Mesenchymal stem cell (in vitro differentiated cells and primary cell): ENCODE data around the gene CARD8.

Source experiments
- DNase-seq: peaks from one replicate; pipeline ENCODE4 v3.0.0-alpha.2; 2013
- H2AFZ ChIP-seq: one replicate; pipeline ENCODE4 v1.6.1; 2013; ENCODE audit warnings: low read depth, mild to moderate bottlenecking, control low read depth, inconsistent platforms, low read length, moderate library complexity
- H2AK5ac ChIP-seq: 2 replicates; pipeline ENCODE4 v1.6.1; 2013; ENCODE audit warnings: low read length, moderate library complexity, mild to moderate bottlenecking, inconsistent platforms; ENCODE audit not compliant: severe bottlenecking
- H2BK120ac ChIP-seq: one replicate; pipeline ENCODE4 v1.6.1; 2013; ENCODE audit warnings: low read depth, mild to moderate bottlenecking, inconsistent platforms, low read length, moderate library complexity
- H2BK12ac ChIP-seq, 2 experiments: one replicate each; pipeline ENCODE4 v1.6.1; 2013; ENCODE audit warnings: inconsistent platforms in 2 of 2, low read length in 2 of 2, mild to moderate bottlenecking in 2 of 2, moderate library complexity in 2 of 2, control low read depth in 1 of 2
- H2BK15ac ChIP-seq: one replicate; pipeline ENCODE4 v1.6.1; 2013; ENCODE audit warnings: mild to moderate bottlenecking, low read depth, inconsistent platforms; ENCODE audit not compliant: poor library complexity, severe bottlenecking
- H2BK5ac ChIP-seq: 2 replicates; pipeline ENCODE4 v1.6.1; 2013; ENCODE audit warnings: low read depth, mild to moderate bottlenecking, low read length, control low read depth, inconsistent platforms; ENCODE audit not compliant: poor library complexity, severe bottlenecking
- H3K14ac ChIP-seq, 2 experiments: one replicate each; pipeline ENCODE4 v1.6.1; 2013; ENCODE audit warnings: inconsistent platforms in 2 of 2, low read length in 2 of 2, control low read depth in 1 of 2, mild to moderate bottlenecking in 1 of 2, moderate library complexity in 1 of 2
- H3K18ac ChIP-seq, 2 experiments: one replicate each; pipeline ENCODE4 v1.6.1; 2013; ENCODE audit warnings: inconsistent platforms in 2 of 2, low read length in 2 of 2, control low read depth in 1 of 2, low read depth in 1 of 2, mild to moderate bottlenecking in 1 of 2
- H3K23ac ChIP-seq, 2 experiments: one replicate each; pipeline ENCODE4 v1.6.1; 2013; ENCODE audit warnings: inconsistent platforms in 2 of 2, low read length in 2 of 2, mild to moderate bottlenecking in 2 of 2, moderate library complexity in 2 of 2, control low read depth in 1 of 2
- H3K27ac ChIP-seq: 2 replicates; pipeline ENCODE4 v1.5.1; 2013; ENCODE audit warnings: mild to moderate bottlenecking, moderate library complexity, low read length, control low read depth, inconsistent platforms; ENCODE audit not compliant: poor library complexity, severe bottlenecking
- H3K27me3 ChIP-seq, 2 experiments: 2 replicates each; pipeline versions ENCODE4 v1.6.1 to v1.7.0; 2013; ENCODE audit warnings: low read length in 2 of 2, mild to moderate bottlenecking in 2 of 2, moderate library complexity in 2 of 2, control low read depth in 1 of 2, inconsistent platforms in 1 of 2; ENCODE audit not compliant: control insufficient read depth in 1 of 2, insufficient read depth in 1 of 2
- H3K36me3 ChIP-seq, 2 experiments: 2 replicates each; pipeline versions ENCODE4 v1.6.1 to v1.7.0; 2013; ENCODE audit warnings: low read length in 2 of 2, control low read depth in 1 of 2, inconsistent platforms in 1 of 2, low read depth in 1 of 2, mild to moderate bottlenecking in 1 of 2; ENCODE audit not compliant: insufficient read depth in 2 of 2, control insufficient read depth in 1 of 2
- H3K4ac ChIP-seq, 2 experiments: one replicate each; pipeline ENCODE4 v1.6.1; 2013; ENCODE audit warnings: inconsistent platforms in 2 of 2, low read length in 2 of 2, mild to moderate bottlenecking in 2 of 2, moderate library complexity in 2 of 2, control low read depth in 1 of 2, low read depth in 1 of 2
- H3K4me1 ChIP-seq: 2 replicates; pipeline ENCODE4 v1.6.1; 2013; ENCODE audit warnings: low read depth, low read length, control low read depth; ENCODE audit not compliant: control insufficient read depth, insufficient read depth
- H3K4me2 ChIP-seq: 2 replicates; pipeline ENCODE4 v1.6.1; 2013; ENCODE audit warnings: low read length, mild to moderate bottlenecking, inconsistent platforms; ENCODE audit not compliant: poor library complexity, severe bottlenecking
- H3K4me3 ChIP-seq, 2 experiments: 2 replicates each; pipeline versions ENCODE4 v1.5.1 to v1.7.0; 2013; ENCODE audit warnings: low read length in 2 of 2, mild to moderate bottlenecking in 2 of 2, control low read depth in 1 of 2, low read depth in 1 of 2; ENCODE audit not compliant: insufficient read depth in 1 of 2
- H3K79me1 ChIP-seq: replicated peaks from 2 replicates; pipeline ENCODE4 v1.6.1; 2013; ENCODE audit warnings: mild to moderate bottlenecking, control low read depth, low read length, inconsistent platforms; ENCODE audit not compliant: poor library complexity, severe bottlenecking
- H3K9ac ChIP-seq: 2 replicates; pipeline ENCODE4 v1.7.0; 2013; ENCODE audit warnings: mild to moderate bottlenecking, low read length, moderate library complexity
- H3K9me3 ChIP-seq: 2 replicates; pipeline ENCODE4 v1.7.0; 2013; ENCODE audit warnings: mild to moderate bottlenecking, low read length; ENCODE audit not compliant: control insufficient read depth
- H4K8ac ChIP-seq: one replicate; pipeline ENCODE4 v1.6.1; 2013; ENCODE audit warnings: inconsistent platforms, mild to moderate bottlenecking, low read length, moderate library complexity
- H4K91ac ChIP-seq: one replicate; pipeline ENCODE4 v1.6.1; 2013; ENCODE audit warnings: mild to moderate bottlenecking, low read length, inconsistent platforms
- WGBS: methylation state at CpG from one replicate; pipeline ENCODE4 v1.1.7; 2013; ENCODE audit warnings: mixed read lengths; 5-methylcytosine and 5-hydroxymethylcytosine counted together

The CARD8 gene

DNA sequence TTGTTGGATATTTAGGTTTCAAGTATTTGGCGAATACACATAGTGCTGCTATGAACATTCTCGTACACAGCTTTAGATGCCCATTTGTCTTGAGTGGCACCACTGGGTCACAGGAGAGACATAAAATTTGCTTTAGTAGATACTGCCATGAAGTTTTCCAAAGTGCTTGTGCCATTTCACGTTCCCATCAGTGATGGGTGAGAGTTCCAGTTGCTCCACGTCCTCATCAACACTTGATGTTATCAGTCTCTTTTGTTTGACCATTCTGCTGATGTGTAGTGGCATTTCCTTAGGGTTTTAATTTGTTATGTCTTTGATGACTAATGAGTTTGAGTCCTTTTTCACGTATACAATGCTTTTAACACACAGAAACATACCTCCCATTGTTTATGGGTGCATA lies 74.2 kb downstream of the CARD8 start:
- H3K9ac ChIP-seq = no peak overlapping the region
- no peak overlapping the region for H3K14ac ChIP-seq
- no peak overlapping the region for H2BK120ac ChIP-seq
- H2BK12ac ChIP-seq = no peak overlapping the region
- H4K91ac ChIP-seq = no peak overlapping the region
- H3K18ac ChIP-seq = no peak overlapping the region
- no peak overlapping the region for H4K8ac ChIP-seq
- no peak overlapping the region for H3K4me2 ChIP-seq
- WGBS = 96% methylated on average over 4 of the region's 5 CpGs
- no peak overlapping the region for H3K23ac ChIP-seq
- H2AK5ac ChIP-seq = no peak overlapping the region
- H3K27ac ChIP-seq = no peak overlapping the region
- no peak for DNase-seq
- no peaks in the 10 kb centered on the region for H3K27me3 ChIP-seq
- no peak overlapping the region for H2BK5ac ChIP-seq
- no peak overlapping the region for H2BK15ac ChIP-seq
- H3K9me3 ChIP-seq = peaks cover 13% of the 10 kb centered on the region
- H3K4me3 ChIP-seq = no peak overlapping the region
- no peak overlapping the region for H2AFZ ChIP-seq
- H3K4me1 ChIP-seq = no peaks in the 10 kb centered on the region
- peaks cover 9% of the 10 kb centered on the region for H3K79me1 ChIP-seq
- H3K4ac ChIP-seq = no peak overlapping the region
- peaks cover 8 to 39% of the 10 kb centered on the region in 2 experiments for H3K36me3 ChIP-seq

DNA sequence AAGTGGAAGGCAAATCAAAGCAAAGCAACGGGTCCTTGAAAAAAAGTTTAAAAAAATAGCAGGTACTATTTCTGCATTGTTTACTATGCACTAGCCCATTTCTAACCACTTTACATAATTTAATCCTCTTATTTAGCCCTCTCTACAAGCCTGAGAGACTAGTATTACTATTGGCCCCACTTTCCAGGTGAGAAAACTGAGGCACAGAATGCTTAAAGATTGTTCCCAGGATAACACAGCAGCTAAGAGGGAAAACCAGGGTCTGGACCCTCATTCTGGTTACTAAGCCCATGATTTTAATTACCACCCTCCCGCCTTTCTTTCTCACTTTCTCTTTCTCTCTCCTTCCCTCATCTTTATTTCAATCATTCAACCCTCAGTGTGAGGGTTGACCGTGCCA lies 79.5 kb downstream of the CARD8 start:
- peaks cover 4% of the 10 kb centered on the region for H3K9me3 ChIP-seq
- no peak overlapping the region for H2BK5ac ChIP-seq
- no peak overlapping the region for H3K27ac ChIP-seq
- 93% methylated on average over 3 of the region's 3 CpGs for WGBS
- peaks cover 8% of the 10 kb centered on the region for H3K4me1 ChIP-seq
- DNase-seq = no peak
- H3K4me3 ChIP-seq = no peak overlapping the region
- no peaks in the 10 kb centered on the region for H3K27me3 ChIP-seq
- H2BK12ac ChIP-seq = no peak overlapping the region
- H3K79me1 ChIP-seq = peaks cover 31% of the 10 kb centered on the region
- no peak overlapping the region for H3K18ac ChIP-seq
- no peak overlapping the region for H4K8ac ChIP-seq
- H3K4me2 ChIP-seq = no peak overlapping the region
- no peak overlapping the region for H2BK120ac ChIP-seq
- no peak overlapping the region for H2AFZ ChIP-seq
- H3K36me3 ChIP-seq = peaks cover 30 to 53% of the 10 kb centered on the region in 2 experiments
- no peak overlapping the region for H3K9ac ChIP-seq
- H2BK15ac ChIP-seq = no peak overlapping the region
- no peak overlapping the region for H3K14ac ChIP-seq
- no peak overlapping the region for H4K91ac ChIP-seq
- H3K23ac ChIP-seq = no peak overlapping the region
- no peak overlapping the region for H3K4ac ChIP-seq
- H2AK5ac ChIP-seq = no peak overlapping the region

GRCh38 chr19:48175578-48175977 lies 80.1 kb downstream of the CARD8 start:
- H3K23ac ChIP-seq = no peak overlapping the region
- H3K9me3 ChIP-seq = no peaks in the 10 kb centered on the region
- no peak overlapping the region for H3K14ac ChIP-seq
- H3K4me2 ChIP-seq = no peak overlapping the region
- H2BK12ac ChIP-seq = no peak overlapping the region
- DNase-seq = no peak
- no peak overlapping the region for H3K9ac ChIP-seq
- no peak overlapping the region for H3K27ac ChIP-seq
- no peaks in the 10 kb centered on the region for H3K27me3 ChIP-seq
- no peak overlapping the region for H2BK120ac ChIP-seq
- H2BK15ac ChIP-seq = no peak overlapping the region
- no peak overlapping the region for H2BK5ac ChIP-seq
- peaks cover 30 to 50% of the 10 kb centered on the region in 2 experiments for H3K36me3 ChIP-seq
- H3K79me1 ChIP-seq = peaks cover 37% of the 10 kb centered on the region
- H2AFZ ChIP-seq = no peak overlapping the region
- WGBS = 94% methylated on average over 8 of the region's 10 CpGs
- no peak overlapping the region for H3K4me3 ChIP-seq
- H3K4me1 ChIP-seq = peaks cover 13% of the 10 kb centered on the region
- no peak overlapping the region for H4K91ac ChIP-seq
- H3K4ac ChIP-seq = no peak overlapping the region
- no peak overlapping the region for H2AK5ac ChIP-seq
- H4K8ac ChIP-seq = no peak overlapping the region
- no peak overlapping the region for H3K18ac ChIP-seq

GRCh38 chr19:48174445-48175030 lies 81.2 kb downstream of the CARD8 start:
- 91% methylated on average over 6 of the region's 6 CpGs for WGBS
- Histone ChIP-seq H2BK15ac (no peak overlapping the region), H4K8ac (no peak overlapping the region), H2AFZ (no peak overlapping the region), H4K91ac (no peak overlapping the region), H3K9me3 (no peaks in the 10 kb centered on the region), H3K14ac (no peak overlapping the region), H3K27me3 (no peaks in the 10 kb centered on the region), H3K9ac (no peak overlapping the region), H3K4me2 (no peak overlapping the region), H3K27ac (no peak overlapping the region), H2BK120ac (no peak overlapping the region), H3K23ac (no peak overlapping the region), H2BK5ac (no peak overlapping the region), H3K79me1 (peaks cover 37% of the 10 kb centered on the region), H2AK5ac (no peak overlapping the region), H3K4me3 (no peak overlapping the region), H3K18ac (no peak overlapping the region), H2BK12ac (no peak overlapping the region), H3K4me1 (peaks cover 13% of the 10 kb centered on the region), H3K36me3 (peaks cover 30 to 43% of the 10 kb centered on the region in 2 experiments), H3K4ac (no peak overlapping the region)
- DNase-seq = no peak
